Esophagus mucosa (tissue), 1 donor: ENCODE measurements around the gene PEX5. TPM values are rescaled to one million over a fixed set of nuclear protein-coding genes. Genes with fewer than 3 reads are reported as not detected.
"Not testable (repeated sequence)": the region's sequence is repeated elsewhere in the genome, so short reads cannot be mapped to it uniquely, and the experiment has no call there.

Source experiments
- ATAC-seq: fragments of 200-7000 bp; cut with Tn5 transposase; one replicate; pipeline ENCODE4 v1.9.1; 2020
- total RNA-seq: library from RNA; stranded (reverse); gene quantifications from one replicate; pipeline ENCODE4 v1.2.4, GENCODE V29; 2023
- donor health status: DM: yes; HTN: yes; CAD: no.

Gene PEX5
- total RNA-seq, 1 donor from 2014 or later = 21.6 TPM

- ATAC-seq = no peak
Measured at GRCh38 chr12:7161327-7161726, 28.2 kb upstream of the PEX5 start.

GRCh38 chr12:7161811-7162210, 27.7 kb upstream of the PEX5 start:
- no peak for ATAC-seq

GRCh38 chr12:7162691-7163114, 26.8 kb upstream of the PEX5 start:
- ATAC-seq = peak; percentile 71

- no peak for ATAC-seq
Measured at GRCh38 chr12:7169951-7170350, 19.5 kb upstream of the PEX5 start.

GRCh38 chr12:7171854-7172253, 17.6 kb upstream of the PEX5 start:
- no peak for ATAC-seq

- peak; percentile 32 for ATAC-seq
Measured at GRCh38 chr12:7175493-7175892, 14.0 kb upstream of the PEX5 start.

- ATAC-seq = peak; percentile 63
Measured at GRCh38 chr12:7176595-7176994, 12.9 kb upstream of the PEX5 start.

GRCh38 chr12:7178481-7178880, 11.0 kb upstream of the PEX5 start:
- ATAC-seq = no peak

GRCh38 chr12:7180685-7181084, 8.8 kb upstream of the PEX5 start:
- peak; percentile 38 for ATAC-seq

- not testable (repeated sequence) for ATAC-seq
Measured at GRCh38 chr12:7186058-7186457, 3.4 kb upstream of the PEX5 start.

- peak; percentile 70 for ATAC-seq
Measured at GRCh38 chr12:7188562-7189397, 706 bp upstream of the PEX5 start.

- no peak for ATAC-seq
Measured at GRCh38 chr12:7190268-7191055, 976 bp downstream of the PEX5 start.

GRCh38 chr12:7193674-7194073, 4.2 kb downstream of the PEX5 start:
- no peak for ATAC-seq

- no peak for ATAC-seq
Measured at GRCh38 chr12:7197841-7198240, 8.4 kb downstream of the PEX5 start.

GRCh38 chr12:7203109-7203508, 13.6 kb downstream of the PEX5 start:
- no peak for ATAC-seq

GRCh38 chr12:7205091-7205490, 15.6 kb downstream of the PEX5 start:
- ATAC-seq = no peak

- no peak for ATAC-seq
Measured at GRCh38 chr12:7206691-7207090, 17.2 kb downstream of the PEX5 start.

- ATAC-seq = no peak
Measured at GRCh38 chr12:7207866-7208625, 18.6 kb downstream of the PEX5 start.

- no peak for ATAC-seq
Measured at GRCh38 chr12:7209958-7210357, 20.5 kb downstream of the PEX5 start.

GRCh38 chr12:7210642-7211151, 21.2 kb downstream of the PEX5 start:
- no peak for ATAC-seq

GRCh38 chr12:7212678-7213077, 23.2 kb downstream of the PEX5 start:
- no peak for ATAC-seq

- ATAC-seq = not testable (repeated sequence)
Measured at GRCh38 chr12:7213745-7214144, 24.3 kb downstream of the PEX5 start.
